LNCAP (cell line): Measurements from ENCODE around the gene METTL17.
A peak's percentile ranks its signal among the peaks of the same experiment; 100 is the strongest.

Source experiments
- CTCF ChIP-seq: fragments of 450-650 bp; IDR thresholded peaks from 2 replicates; pipeline ENCODE4 v1.5.1; 2017; ENCODE audit warnings: mild to moderate bottlenecking

Gene METTL17

GRCh38 chr14:20999591-20999990 is 9.8 kb downstream of the METTL17 start:
- no peak for TF ChIP-seq CTCF

GRCh38 chr14:21001218-21001617 is 11.4 kb downstream of the METTL17 start:
- no peak for TF ChIP-seq CTCF

- no peak for TF ChIP-seq CTCF
These were observed 14.1 kb downstream of the METTL17 start for GRCh38 chr14:21003788-21004346.

- no peak for TF ChIP-seq CTCF
These were observed 21.4 kb downstream of the METTL17 start for GRCh38 chr14:21011136-21011535.

- TF ChIP-seq CTCF = peak; percentile 78
These were observed 25.0 kb downstream of the METTL17 start for GRCh38 chr14:21014761-21015190.

GRCh38 chr14:21015312-21015711 is 25.5 kb downstream of the METTL17 start:
- TF ChIP-seq CTCF = no peak

GRCh38 chr14:21016413-21017190 is 26.8 kb downstream of the METTL17 start:
- TF ChIP-seq CTCF = no peak
